Activated naive CD4-positive, alpha-beta T cell treated with anti-CD3 and anti-CD28 coated beads, Interleukin-2, amount 10 ng/mL, durations not matched to agents 7 days and 5 days (primary cell): ENCODE results near the gene FRMPD3.
"Not testable (repeated sequence)": the region's sequence is repeated elsewhere in the genome, so short reads cannot be mapped to it uniquely, and the experiment has no call there.

Experiments
- CTCF ChIA-PET: fragments of 350-600 bp; sonication (Branson Sonifier 250); formaldehyde crosslinking; loops from one replicate; lab custom pipeline; 2021; ENCODE audit warnings: antibody characterized with exemption; lab: Charles Lee
- DNase-seq: peaks from one replicate; pipeline ENCODE4 v3.0.0-alpha.2; 2020
- H3K27ac Mint-ChIP-seq: one replicate; pipeline ENCODE4 v1.8.0; 2021; ENCODE audit warnings: mild to moderate bottlenecking, moderate library complexity, mixed read lengths
- H3K27me3 Mint-ChIP-seq: one replicate; pipeline ENCODE4 v1.8.0; 2021; ENCODE audit warnings: mild to moderate bottlenecking, mixed read lengths
- H3K36me3 Mint-ChIP-seq: one replicate; pipeline ENCODE4 v1.8.0; 2021; ENCODE audit warnings: mixed read lengths
- H3K4me1 Mint-ChIP-seq: one replicate; pipeline ENCODE4 v1.8.0; 2021; ENCODE audit warnings: mixed read lengths
- H3K4me3 Mint-ChIP-seq: one replicate; pipeline ENCODE4 v1.8.0; 2021; ENCODE audit warnings: mild to moderate bottlenecking, moderate library complexity, mixed read lengths
- H3K9me3 Mint-ChIP-seq: one replicate; pipeline ENCODE4 v1.8.0; 2021; ENCODE audit warnings: mixed read lengths

Gene FRMPD3

DNA sequence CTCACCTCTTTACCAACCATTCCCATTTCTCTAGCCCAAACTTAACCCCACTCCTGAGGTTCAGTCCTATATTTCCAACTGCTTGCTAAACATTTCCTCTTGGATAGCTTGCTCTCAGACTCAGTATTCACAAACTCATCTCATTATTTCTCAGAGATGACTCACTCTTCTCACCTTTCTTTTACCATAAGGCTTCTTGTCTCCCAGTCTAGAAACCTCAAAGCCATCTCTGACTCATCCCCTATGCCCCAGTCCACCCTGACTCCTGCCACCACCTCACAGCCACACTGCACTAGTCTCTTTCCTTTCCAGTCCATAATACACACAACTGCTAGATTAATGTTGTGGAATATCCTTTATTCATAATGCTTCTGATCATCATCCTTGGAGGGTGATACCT, 4.8 kb downstream of the FRMPD3 start:
- DNase-seq = no peak

DNA sequence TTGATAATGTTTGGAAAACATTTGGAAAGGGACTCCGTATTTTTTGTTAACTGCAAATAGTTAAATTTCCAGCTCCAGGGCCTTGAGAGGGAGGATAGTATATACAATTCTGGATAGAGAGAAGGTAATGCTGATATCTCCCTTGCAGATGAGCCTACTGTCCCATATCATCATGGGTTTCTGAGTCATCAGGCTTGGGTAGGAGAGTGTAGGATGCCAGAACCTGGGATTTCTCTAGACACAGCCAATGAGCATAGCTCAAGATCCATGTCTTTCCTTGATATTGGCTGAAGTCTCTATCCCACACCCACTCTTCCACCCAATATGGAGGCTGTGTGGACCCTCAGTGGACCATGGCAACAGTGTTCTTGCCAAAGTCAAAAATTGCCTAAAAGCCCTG, 7.8 kb downstream of the FRMPD3 start:
- peaks cover 18% of the 10 kb centered on the region for H3K27me3 Mint-ChIP-seq
- H3K27ac Mint-ChIP-seq = no peak overlapping the region
- no peaks in the 10 kb centered on the region for H3K36me3 Mint-ChIP-seq
- H3K9me3 Mint-ChIP-seq = no peaks in the 10 kb centered on the region
- no peak for DNase-seq
- H3K4me3 Mint-ChIP-seq = no peak overlapping the region
- CTCF ChIA-PET = interaction anchor here (0.6 kb wide), 1 partner anchor 216 kb away, joined by 3 read pairs; no protein-coding TSS in a partner anchor
- no peaks in the 10 kb centered on the region for H3K4me1 Mint-ChIP-seq

More for the DNA sequence above, 4.8 kb downstream of the FRMPD3 start:
- Mint-ChIP-seq H3K36me3 (no peaks in the 10 kb centered on the region), H3K9me3 (no peaks in the 10 kb centered on the region), H3K4me3 (no peak overlapping the region), H3K27me3 (peaks cover 17% of the 10 kb centered on the region), H3K27ac (no peak overlapping the region), H3K4me1 (peaks cover 9% of the 10 kb centered on the region)
- CTCF ChIA-PET = no interaction called here

DNA sequence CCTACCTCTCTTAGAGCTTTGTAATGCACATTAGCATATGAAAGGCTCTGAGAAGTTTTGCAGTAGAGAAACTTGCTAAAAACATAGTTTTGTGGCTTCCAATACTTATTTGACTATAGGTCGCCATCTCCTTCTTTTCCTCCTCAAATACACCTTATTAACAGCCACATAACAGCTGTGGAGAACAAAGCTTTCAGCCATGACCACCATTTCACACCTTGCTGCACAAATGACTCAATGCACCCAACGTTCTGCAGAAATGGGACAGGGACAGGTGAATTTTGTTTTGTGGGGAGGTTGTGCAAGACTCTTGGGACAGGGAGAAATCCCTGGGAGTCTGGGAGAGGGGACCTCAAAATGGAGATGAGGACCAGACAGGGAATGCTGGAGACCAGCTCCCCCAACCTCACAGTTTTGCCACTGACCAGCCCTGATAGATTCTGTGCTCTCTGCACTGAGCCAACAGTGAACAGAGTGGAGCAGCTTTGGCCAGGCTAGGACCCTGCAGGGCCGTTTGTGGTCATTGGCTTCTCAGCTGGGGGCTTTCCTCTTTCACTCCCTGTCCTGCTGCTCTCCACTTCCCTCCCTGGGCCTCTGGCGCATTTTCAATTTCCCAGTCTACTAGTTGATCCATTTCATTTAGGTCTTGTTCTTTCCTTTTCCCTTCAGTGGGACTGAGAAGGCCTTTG, 16.6 kb downstream of the FRMPD3 start:
- no peak overlapping the region for H3K4me3 Mint-ChIP-seq
- no peaks in the 10 kb centered on the region for H3K4me1 Mint-ChIP-seq
- no peak overlapping the region for H3K27ac Mint-ChIP-seq
- CTCF ChIA-PET = interaction anchor here (0.9 kb wide), 1 partner anchor 14 kb away, joined by 3 read pairs; no protein-coding TSS in a partner anchor
- no peaks in the 10 kb centered on the region for H3K36me3 Mint-ChIP-seq
- peaks cover 3% of the 10 kb centered on the region for H3K27me3 Mint-ChIP-seq
- no peaks in the 10 kb centered on the region for H3K9me3 Mint-ChIP-seq
- DNase-seq = no peak

DNA sequence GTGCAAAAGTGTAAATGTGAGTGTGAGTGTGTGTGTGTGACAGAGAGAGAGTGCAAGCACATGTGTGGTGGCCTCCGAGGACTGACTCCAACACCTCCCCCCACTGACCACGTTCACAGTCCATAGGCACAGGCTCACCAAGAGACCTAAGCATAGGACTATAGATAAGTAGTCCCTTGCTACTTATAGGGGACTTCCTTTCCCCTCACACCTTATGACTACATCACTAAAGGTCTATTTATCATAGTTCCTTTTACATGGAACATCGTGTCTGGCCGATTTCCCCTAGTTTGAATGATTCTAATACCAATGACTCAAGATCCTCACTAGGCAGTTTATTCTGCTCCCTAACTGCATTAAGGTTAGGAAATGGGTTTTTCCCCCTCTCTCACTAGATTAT, 17.8 kb downstream of the FRMPD3 start:
- CTCF ChIA-PET = interaction anchor here (0.9 kb wide), 1 partner anchor 16 kb away, joined by 3 read pairs; no protein-coding TSS in a partner anchor
- H3K36me3 Mint-ChIP-seq = no peaks in the 10 kb centered on the region
- H3K27ac Mint-ChIP-seq = no peak overlapping the region
- H3K4me1 Mint-ChIP-seq = no peaks in the 10 kb centered on the region
- H3K4me3 Mint-ChIP-seq = no peak overlapping the region
- no peaks in the 10 kb centered on the region for H3K9me3 Mint-ChIP-seq
- H3K27me3 Mint-ChIP-seq = no peaks in the 10 kb centered on the region
- no peak for DNase-seq

DNA sequence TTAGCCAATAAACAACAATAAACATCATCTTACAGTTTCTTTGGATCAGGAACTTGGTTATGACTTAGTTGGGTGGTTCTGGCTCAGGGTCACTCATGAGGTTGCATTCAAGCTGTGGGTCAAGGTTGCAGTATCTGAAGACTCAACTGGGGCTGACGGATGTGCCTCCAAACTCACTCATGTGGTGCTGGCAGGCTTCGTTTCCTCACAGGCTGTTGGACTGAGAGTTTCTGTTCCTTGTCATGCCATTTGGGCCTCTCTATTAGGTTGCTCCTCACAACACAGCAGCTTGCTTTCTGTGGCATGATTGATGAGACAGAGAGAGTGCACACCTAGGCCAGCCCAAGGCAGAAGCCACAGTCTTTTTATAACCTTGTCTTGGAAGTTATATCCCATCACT, 20.7 kb downstream of the FRMPD3 start:
- CTCF ChIA-PET = no interaction called here

DNA sequence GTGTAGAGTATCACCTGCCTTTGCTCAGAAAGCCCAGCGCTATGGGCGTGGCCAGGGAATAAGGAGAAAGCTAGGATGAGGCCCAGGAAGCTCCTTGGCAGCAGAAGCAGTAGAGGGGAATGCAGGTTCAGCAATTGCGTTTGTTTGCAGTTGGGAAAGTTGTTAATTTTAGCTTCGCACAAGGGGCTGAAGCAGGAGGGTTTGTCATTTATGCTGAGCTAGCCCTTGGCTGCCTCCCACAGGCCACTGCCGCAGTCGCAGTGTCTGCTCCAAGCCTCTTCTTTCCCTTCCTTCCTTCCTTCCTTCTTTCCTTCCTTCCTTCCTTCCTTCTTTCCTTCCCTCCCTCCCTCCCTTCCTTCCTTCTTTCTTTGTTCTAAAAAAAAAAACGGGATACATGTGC, 21.5 kb downstream of the FRMPD3 start:
- Mint-ChIP-seq H3K9me3 (no peaks in the 10 kb centered on the region), H3K36me3 (no peaks in the 10 kb centered on the region), H3K4me1 (no peaks in the 10 kb centered on the region), H3K27ac (no peak overlapping the region), H3K27me3 (peaks cover 5% of the 10 kb centered on the region), H3K4me3 (no peak overlapping the region)
- CTCF ChIA-PET = no interaction called here
- DNase-seq = no peak

More for the DNA sequence above, 20.7 kb downstream of the FRMPD3 start:
- H3K9me3 Mint-ChIP-seq = no peaks in the 10 kb centered on the region
- no peaks in the 10 kb centered on the region for H3K4me1 Mint-ChIP-seq
- DNase-seq = no peak
- no peaks in the 10 kb centered on the region for H3K36me3 Mint-ChIP-seq
- H3K27me3 Mint-ChIP-seq = peaks cover 5% of the 10 kb centered on the region
- no peak overlapping the region for H3K4me3 Mint-ChIP-seq
- no peak overlapping the region for H3K27ac Mint-ChIP-seq

DNA sequence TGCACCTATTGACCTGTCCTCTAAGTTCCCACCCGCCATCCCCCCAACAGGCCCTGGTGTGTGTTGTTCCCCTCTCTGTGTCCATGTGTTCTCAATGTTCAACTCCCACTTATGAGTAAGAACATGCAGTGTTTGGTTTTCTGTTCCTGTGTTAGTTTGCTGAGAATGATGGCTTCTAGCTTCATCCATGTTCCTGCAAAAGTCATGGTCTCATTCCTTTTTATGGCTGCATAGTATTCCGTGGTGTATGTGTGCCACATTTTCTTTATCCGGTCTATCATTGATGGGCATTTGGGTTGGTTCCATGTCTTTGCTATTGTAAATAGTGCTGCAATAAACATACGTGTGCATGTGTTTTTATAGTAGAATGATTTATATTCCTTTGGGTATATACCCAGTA, 22.0 kb downstream of the FRMPD3 start:
- H3K36me3 Mint-ChIP-seq, H3K27ac Mint-ChIP-seq, CTCF ChIA-PET, DNase-seq, H3K9me3 Mint-ChIP-seq, H3K4me3 Mint-ChIP-seq, H3K4me1 Mint-ChIP-seq, H3K27me3 Mint-ChIP-seq: not testable (repeated sequence)

DNA sequence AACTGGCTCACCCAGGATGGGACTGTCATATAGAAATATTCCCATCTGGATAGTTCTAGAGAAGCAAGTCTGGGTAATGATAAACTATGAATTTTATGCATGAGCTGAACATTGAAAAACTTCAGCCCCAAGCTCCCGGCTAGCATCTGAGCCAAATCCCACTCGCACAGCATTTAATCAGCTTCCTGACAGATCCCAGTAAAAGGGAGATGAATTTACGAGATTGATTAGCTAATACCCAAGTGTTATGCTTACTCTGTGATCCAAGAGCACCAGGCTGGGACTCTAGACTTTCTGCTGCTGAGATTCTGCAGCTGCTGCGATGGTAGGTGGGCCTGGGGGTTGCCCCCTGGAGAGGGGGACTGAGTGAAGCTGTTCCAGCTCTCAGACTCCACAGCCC, 28.0 kb downstream of the FRMPD3 start:
- no peak overlapping the region for H3K4me3 Mint-ChIP-seq
- H3K36me3 Mint-ChIP-seq = no peaks in the 10 kb centered on the region
- DNase-seq = no peak
- peaks cover 16% of the 10 kb centered on the region for H3K27me3 Mint-ChIP-seq
- H3K4me1 Mint-ChIP-seq = no peaks in the 10 kb centered on the region
- CTCF ChIA-PET = no interaction called here
- no peak overlapping the region for H3K27ac Mint-ChIP-seq
- H3K9me3 Mint-ChIP-seq = no peaks in the 10 kb centered on the region

DNA sequence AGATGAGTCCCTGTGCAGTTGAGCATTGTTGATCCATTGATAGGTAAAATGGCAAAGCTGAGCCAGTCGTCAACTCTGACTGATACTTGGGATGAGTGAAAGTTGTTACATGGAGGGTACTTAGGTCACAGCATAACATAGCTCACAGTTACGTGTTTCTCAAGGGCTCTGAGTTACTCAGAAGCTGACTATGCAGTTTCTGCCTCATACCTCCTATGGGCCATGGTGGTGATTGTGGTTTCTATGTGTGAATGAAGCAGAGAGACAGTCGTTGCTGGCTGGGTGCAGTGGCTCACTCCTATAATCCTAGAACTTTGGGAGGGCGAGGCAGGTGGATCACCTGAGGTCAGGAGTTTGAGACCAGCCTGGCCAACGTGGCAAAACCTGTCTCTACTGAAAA, 30.8 kb downstream of the FRMPD3 start:
- no peak for DNase-seq
- Mint-ChIP-seq H3K4me3 (no peak overlapping the region), H3K36me3 (no peaks in the 10 kb centered on the region), H3K9me3 (no peaks in the 10 kb centered on the region), H3K4me1 (no peaks in the 10 kb centered on the region), H3K27me3 (peaks cover 17% of the 10 kb centered on the region), H3K27ac (no peak overlapping the region)
- CTCF ChIA-PET = no interaction called here

DNA sequence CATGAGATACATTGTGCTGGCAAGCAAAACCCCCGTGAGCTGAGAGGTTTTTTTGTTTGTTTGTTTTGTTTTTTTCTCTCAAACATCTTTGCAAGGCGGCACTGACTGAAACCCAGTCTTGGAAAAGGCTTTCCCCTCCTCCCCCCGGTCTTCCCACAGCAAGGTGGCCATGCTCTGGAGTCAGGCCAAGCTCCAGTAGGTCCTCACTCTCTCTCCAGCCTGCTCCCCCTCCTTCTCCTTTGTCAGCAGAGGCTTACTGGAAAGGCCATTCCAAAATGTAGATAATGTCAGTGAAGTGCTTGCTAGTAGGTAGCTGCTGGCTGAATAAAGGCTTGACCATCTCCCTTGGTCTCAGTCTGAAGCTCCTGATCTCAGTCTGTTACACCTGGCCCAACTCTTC, 32.6 kb downstream of the FRMPD3 start:
- H3K4me3 Mint-ChIP-seq = no peak overlapping the region
- no peak overlapping the region for H3K27ac Mint-ChIP-seq
- peaks cover 17% of the 10 kb centered on the region for H3K27me3 Mint-ChIP-seq
- H3K9me3 Mint-ChIP-seq = no peaks in the 10 kb centered on the region
- no peaks in the 10 kb centered on the region for H3K4me1 Mint-ChIP-seq
- no peak for DNase-seq
- H3K36me3 Mint-ChIP-seq = no peaks in the 10 kb centered on the region
- CTCF ChIA-PET = no interaction called here

DNA sequence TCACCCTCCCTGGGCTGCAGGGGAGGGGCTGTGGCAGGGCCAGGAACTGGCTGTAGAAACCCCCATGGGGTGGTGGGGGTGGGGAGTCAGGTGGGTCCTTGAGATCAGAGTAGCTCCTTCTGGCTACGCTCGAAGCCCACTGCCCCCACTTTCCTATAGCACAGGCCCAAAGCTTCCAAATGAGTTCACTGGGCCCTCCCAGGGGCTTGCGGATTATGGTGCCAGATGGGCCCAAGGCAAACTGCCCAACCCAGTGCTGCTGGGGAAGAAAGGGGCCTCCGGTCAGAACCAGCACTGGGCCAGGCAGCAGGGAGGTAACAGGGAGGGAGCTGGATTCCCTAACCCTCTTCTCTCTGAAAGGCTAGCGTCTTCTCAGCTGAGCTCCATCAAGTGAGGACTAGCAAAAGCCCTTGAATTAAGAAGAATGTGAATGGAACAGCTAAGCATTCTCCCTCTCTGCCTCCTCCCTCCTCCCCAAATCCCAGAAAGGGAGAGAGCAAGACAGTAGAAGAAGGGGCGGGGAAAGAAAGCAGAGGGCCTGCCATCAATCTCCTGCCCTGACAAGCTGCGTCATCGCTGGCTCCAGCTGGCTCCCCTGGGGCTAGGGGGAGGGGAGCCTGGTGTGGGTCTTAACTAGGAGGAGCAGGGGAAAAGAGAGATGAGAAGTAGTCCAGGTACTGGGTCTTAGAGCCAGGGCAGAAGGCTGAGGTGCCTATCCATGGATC, 34.7 kb downstream of the FRMPD3 start:
- CTCF ChIA-PET = no interaction called here
- no peaks in the 10 kb centered on the region for H3K9me3 Mint-ChIP-seq
- no peak overlapping the region for H3K4me3 Mint-ChIP-seq
- H3K36me3 Mint-ChIP-seq = no peaks in the 10 kb centered on the region
- no peaks in the 10 kb centered on the region for H3K4me1 Mint-ChIP-seq
- no peak overlapping the region for H3K27ac Mint-ChIP-seq
- DNase-seq = no peak
- H3K27me3 Mint-ChIP-seq = peaks cover 23% of the 10 kb centered on the region

DNA sequence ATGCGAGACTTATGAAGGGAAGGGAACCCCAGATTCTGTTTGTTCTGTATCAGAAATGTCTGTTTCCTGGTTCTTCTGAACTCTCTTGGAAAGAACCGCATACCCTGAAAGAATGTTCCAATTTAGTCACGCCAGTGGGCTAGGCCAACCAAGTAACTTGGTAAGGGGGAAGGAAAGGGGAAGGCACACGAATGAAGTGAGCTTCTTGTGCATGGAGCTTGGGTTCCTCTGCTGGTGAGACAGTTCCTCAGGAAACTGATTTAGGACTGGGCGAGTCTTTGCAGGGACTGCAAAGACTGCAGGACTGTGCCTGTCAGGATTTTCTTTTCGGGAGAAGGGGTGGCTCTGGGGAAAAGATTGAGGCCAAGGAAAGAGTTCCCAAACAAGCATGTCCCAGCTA, 35.6 kb downstream of the FRMPD3 start:
- H3K4me3 Mint-ChIP-seq = no peak overlapping the region
- DNase-seq = no peak
- no peaks in the 10 kb centered on the region for H3K9me3 Mint-ChIP-seq
- no peaks in the 10 kb centered on the region for H3K4me1 Mint-ChIP-seq
- H3K27ac Mint-ChIP-seq = no peak overlapping the region
- H3K36me3 Mint-ChIP-seq = no peaks in the 10 kb centered on the region
- peaks cover 23% of the 10 kb centered on the region for H3K27me3 Mint-ChIP-seq
- CTCF ChIA-PET = no interaction called here

DNA sequence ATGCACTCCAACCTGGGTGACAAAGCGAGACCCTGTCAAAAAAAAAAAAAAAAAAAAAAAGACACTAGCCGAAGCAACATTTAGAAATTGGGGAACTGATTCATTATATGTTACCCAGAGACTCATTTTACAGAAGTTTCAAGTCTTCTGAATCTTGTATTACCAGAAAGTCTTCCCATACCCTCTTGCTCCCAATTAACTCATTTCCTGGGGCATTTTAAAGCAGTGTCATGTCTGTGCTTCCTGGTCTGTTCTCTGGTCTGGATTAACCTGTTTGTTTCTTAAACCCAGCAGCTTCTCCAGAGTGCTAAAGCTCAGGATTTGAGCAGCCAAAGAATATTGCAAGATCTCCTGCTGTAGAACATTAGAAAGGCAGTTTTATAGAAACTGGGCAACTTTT, 43.7 kb downstream of the FRMPD3 start:
- no peak overlapping the region for H3K27ac Mint-ChIP-seq
- no peak overlapping the region for H3K4me3 Mint-ChIP-seq
- no peaks in the 10 kb centered on the region for H3K36me3 Mint-ChIP-seq
- CTCF ChIA-PET = no interaction called here
- no peaks in the 10 kb centered on the region for H3K9me3 Mint-ChIP-seq
- no peak for DNase-seq
- H3K27me3 Mint-ChIP-seq = no peaks in the 10 kb centered on the region
- no peaks in the 10 kb centered on the region for H3K4me1 Mint-ChIP-seq

DNA sequence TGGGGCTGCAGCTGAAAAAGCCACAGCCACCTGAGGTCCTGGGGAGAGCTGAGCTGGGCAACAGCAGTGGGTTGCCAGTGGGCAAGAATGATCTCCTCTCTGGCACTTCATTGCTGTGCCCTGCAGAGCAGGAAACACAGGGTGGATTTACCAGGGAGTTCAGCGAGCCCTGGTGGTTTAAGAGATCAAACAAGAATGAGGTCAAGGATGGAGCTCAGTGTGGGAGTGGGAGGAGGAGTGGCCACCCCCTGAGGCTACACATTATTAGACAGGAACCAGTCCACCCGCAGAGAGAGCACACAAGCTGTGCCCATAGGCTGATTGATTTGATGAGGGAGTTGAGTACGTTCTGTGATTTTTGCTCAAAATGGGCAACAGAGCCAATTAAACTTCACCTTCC, 47.3 kb downstream of the FRMPD3 start:
- no peaks in the 10 kb centered on the region for H3K4me1 Mint-ChIP-seq
- H3K9me3 Mint-ChIP-seq = no peaks in the 10 kb centered on the region
- no peak overlapping the region for H3K27ac Mint-ChIP-seq
- DNase-seq = no peak
- CTCF ChIA-PET = no interaction called here
- H3K27me3 Mint-ChIP-seq = peaks cover 4% of the 10 kb centered on the region
- H3K4me3 Mint-ChIP-seq = no peak overlapping the region
- no peaks in the 10 kb centered on the region for H3K36me3 Mint-ChIP-seq
